Mucosa of descending colon (tissue), 3 donors: Measurements from ENCODE around the gene PRTFDC1. TPM values are rescaled to one million over a fixed set of nuclear protein-coding genes. Genes with fewer than 3 reads are reported as not detected.
A peak's percentile ranks its signal among the peaks of the same experiment; 100 is the strongest.

ENCODE experiments used
- ATAC-seq: fragments of 200-7000 bp; cut with Tn5 transposase; one replicate; pipeline ENCODE4 v1.9.1; 2020; ENCODE audit warnings: mild to moderate bottlenecking, moderate library complexity
- DNase-seq, 3 donors: peaks; one replicate each; pipeline ENCODE4 v3.0.0-alpha.2; 2020
- H3K36me3 ChIP-seq: fragments of 200-600 bp; one replicate; pipeline ENCODE4 v1.8.0; 2021; ENCODE audit warnings: low read depth, mild to moderate bottlenecking
- H3K4me1 ChIP-seq: fragments of 200-600 bp; one replicate; pipeline ENCODE4 v1.8.0; 2021; ENCODE audit warnings: low read depth, mild to moderate bottlenecking
- H3K4me3 ChIP-seq: fragments of 200-600 bp; one replicate; pipeline ENCODE4 v1.8.0; 2021; ENCODE audit warnings: mild to moderate bottlenecking
- H3K9me3 ChIP-seq: fragments of 200-600 bp; one replicate; pipeline ENCODE4 v1.8.0; 2021; ENCODE audit warnings: mild to moderate bottlenecking
- intact Hi-C, 2 donors: fragments of 100-400 bp; cut with DNase I in 1 of 2; cut with micrococcal nuclease in 1 of 2; formaldehyde crosslinking; loops; one replicate each; pipeline versions ENCODE4 v1.11.0 to v1.11.1; 2022; cut with DNase I, micrococcal nuclease
- total RNA-seq, 3 donors: library from RNA; stranded (reverse); fragmentation: NEBNext Ultra II Directional in 2 of 3; extraction: Animal tissue kit (Norgen Biotek cat#: 25700) in 2 of 3; gene quantifications; one replicate each; pipeline versions ENCODE4 v1.2.1 to v1.2.4, GENCODE V29; 2021 to 2023
- TF ChIP-seq, protein P1 (sequence below): fragments of 200-600 bp; IDR thresholded peaks from one replicate; pipeline ENCODE4 v1.8.0; 2022; ENCODE audit warnings: antibody characterized with exemption, mild to moderate bottlenecking
- donor health status: DM: no; HTN: no; CAD: no; lungs with moderate emphysema.
- donor health status: DM: no; HTN: no; CAD: no.
- donor health status: DM: no; HTN: yes; CAD: no.

The PRTFDC1 gene
- total RNA-seq, 3 donors from 2014 or later = 6.1 to 11.9 (median 6.9) TPM

DNA sequence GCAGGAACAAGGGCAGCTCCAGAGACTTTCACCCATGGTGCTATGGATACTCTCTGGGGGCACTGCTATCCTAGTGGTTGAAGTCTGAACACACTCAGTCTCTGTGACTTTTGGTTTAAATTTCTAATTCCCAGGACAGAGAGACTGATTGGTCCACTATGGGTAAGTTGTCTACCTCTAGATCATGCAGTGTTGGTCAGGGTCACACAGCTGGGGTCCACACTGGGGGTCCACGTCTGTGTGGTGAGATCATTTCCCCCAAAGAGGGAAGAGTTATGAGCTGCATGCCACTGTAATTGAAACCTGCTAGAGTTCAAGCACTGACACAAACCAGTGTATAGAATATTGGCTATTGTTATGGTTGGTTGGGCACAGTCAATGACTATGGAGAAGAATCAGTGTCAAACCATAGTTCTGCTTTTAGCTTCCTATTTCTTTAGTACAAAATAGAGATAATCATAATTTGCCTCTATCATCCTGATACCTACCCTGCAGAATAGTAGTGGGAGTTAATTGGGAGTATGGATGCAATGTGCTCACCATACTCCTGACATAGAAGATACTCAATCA is 101.6 kb downstream of the PRTFDC1 start:
- Histone ChIP-seq H3K36me3 (no peaks in the 10 kb centered on the region), H3K9me3 (no peaks in the 10 kb centered on the region), H3K4me3 (no peak overlapping the region), H3K4me1 (peaks cover 17% of the 10 kb centered on the region)
- TF ChIP-seq, protein P1, sequence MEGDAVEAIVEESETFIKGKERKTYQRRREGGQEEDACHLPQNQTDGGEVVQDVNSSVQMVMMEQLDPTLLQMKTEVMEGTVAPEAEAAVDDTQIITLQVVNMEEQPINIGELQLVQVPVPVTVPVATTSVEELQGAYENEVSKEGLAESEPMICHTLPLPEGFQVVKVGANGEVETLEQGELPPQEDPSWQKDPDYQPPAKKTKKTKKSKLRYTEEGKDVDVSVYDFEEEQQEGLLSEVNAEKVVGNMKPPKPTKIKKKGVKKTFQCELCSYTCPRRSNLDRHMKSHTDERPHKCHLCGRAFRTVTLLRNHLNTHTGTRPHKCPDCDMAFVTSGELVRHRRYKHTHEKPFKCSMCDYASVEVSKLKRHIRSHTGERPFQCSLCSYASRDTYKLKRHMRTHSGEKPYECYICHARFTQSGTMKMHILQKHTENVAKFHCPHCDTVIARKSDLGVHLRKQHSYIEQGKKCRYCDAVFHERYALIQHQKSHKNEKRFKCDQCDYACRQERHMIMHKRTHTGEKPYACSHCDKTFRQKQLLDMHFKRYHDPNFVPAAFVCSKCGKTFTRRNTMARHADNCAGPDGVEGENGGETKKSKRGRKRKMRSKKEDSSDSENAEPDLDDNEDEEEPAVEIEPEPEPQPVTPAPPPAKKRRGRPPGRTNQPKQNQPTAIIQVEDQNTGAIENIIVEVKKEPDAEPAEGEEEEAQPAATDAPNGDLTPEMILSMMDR = no peak
- DNase-seq (no peak), ATAC-seq (no peak)
- intact Hi-C loops = no loop called here

DNA sequence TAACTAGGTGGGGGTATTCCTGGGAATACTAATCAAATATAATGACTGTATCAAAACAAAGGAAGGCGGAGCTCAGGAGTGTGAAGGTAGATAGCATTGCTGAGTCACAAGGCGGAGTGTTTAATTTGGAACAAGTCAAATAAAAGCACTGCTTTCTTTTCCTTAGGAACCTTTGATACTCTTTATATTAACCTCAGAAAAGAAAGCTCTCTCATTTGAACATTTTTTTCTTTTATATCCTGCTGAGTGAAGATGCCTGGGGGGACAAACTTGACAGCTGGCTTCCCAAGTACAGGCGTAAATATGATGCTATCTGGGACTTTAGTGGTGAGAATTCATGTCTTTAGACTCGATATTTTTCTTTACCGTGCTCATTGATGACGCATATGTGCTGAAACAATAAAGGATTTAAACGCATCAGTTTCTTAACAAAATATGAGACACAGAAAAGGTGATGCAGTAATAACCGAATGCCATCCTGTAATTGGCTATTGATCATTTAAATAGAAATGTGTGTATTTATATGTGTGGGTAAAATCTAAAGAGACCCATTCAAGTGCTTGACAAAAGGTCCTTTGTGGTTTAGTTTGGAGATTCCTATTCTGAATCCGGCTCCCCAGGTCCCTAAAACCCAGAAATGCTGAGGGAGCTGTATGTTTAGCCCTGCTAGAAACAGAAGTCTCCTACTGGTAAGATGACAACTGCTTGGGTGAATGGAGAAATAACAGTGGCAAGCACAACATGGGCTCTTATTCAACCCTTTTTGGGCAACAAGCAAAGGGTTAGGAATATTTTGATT is 102.7 kb downstream of the PRTFDC1 start:
- intact Hi-C loops = no loop called here

DNA sequence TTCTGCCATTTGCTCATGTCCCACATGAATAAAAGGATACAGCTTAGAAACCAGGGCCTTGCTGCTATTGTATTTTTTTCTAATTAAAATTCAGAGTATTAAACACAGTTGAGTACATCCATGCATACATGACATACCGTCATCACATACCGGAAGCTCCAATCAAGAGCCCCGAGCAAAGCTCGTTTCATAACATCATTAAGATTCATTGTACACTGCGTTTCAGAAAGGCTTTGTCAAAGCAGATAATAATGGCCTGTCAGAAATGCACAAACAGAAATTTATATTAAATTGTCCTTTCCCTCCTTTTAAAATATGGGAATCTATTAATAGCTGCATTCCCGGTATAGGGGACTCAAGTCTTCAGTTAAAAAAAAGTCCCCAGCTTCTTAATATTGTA is 103.4 kb downstream of the PRTFDC1 start:
- Histone ChIP-seq H3K36me3 (no peaks in the 10 kb centered on the region), H3K4me1 (peaks cover 17% of the 10 kb centered on the region), H3K4me3 (no peak overlapping the region), H3K9me3 (no peaks in the 10 kb centered on the region)
- DNase-seq = peak in 1 of 3 donors; percentile 25
- peak; percentile 42 for ATAC-seq
- intact Hi-C loops = no loop called here
- TF ChIP-seq, protein P1 = no peak

More for the DNA sequence above, 102.7 kb downstream of the PRTFDC1 start:
- Histone ChIP-seq H3K4me3 (no peak overlapping the region), H3K36me3 (no peaks in the 10 kb centered on the region), H3K9me3 (no peaks in the 10 kb centered on the region), H3K4me1 (peaks cover 17% of the 10 kb centered on the region)
- ATAC-seq (peak; percentile 87), DNase-seq (peak in 1 of 3 donors; percentile 57)
- TF ChIP-seq, protein P1 = no peak

DNA sequence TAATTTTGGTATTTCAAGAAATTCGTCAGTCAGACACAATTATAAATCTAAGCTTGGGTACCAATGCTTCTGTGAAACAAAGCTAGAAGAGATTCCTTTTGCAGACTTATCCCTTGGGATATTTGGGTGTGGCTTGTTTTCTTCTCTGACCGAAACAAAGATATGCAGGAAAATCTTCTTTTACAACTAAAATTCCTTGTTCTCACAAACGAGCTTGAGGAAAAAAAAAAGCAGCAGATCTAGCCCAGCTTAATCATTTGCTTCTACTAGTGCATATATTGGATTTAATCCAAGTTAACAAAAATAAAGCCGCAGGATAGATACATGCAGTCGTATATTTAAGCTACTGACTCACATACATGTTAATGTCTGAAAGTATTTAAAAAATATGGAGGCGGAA is 104.2 kb downstream of the PRTFDC1 start:
- ATAC-seq = no peak
- H3K9me3 ChIP-seq = no peaks in the 10 kb centered on the region
- intact Hi-C loops = no loop called here
- TF ChIP-seq, protein P1 = no peak
- H3K4me3 ChIP-seq = no peak overlapping the region
- H3K4me1 ChIP-seq = peaks cover 17% of the 10 kb centered on the region
- no peak for DNase-seq
- no peaks in the 10 kb centered on the region for H3K36me3 ChIP-seq

DNA sequence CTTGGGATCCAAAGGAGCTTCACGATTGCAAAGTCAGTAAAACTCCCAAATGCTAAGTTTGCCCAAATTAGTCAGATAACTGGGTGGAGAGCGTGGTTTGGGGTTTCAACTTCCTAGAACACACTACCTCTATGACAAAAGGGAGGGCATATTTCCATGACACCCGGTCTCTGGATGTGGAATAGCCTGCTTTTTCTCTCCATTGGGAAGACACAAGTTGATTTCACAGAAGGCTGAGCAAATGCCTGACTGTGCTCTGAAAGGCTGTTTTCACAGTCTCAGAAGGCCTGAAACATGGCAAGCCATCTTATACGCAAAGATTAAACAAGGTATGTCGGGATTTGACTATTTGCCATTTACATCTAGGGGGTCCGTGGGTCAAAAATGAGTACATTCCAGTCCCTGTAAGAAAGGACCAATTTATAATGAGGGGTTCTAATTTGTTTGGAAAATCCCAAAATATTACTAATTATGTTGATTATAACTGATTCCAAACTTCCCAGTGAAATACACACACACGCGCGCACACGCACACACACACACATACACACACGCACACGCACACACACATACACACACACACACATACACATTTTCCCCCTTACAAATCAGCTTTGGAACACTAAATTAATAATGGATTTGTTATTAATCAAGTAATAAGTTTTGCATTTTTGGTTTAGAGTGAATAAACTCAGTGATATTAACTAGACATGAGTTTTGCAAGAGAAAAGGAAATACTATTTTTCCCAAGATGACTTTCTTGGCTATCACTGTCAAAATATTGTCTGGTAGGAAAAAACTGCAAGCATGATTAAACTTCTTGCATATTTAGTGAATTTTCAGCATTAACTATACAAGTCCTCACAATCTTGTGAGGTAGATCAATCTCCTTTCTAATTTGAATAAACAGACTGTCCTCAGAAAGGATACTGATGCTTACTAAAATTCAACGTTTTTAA is 105.0 kb downstream of the PRTFDC1 start:
- Histone ChIP-seq H3K36me3 (no peaks in the 10 kb centered on the region), H3K9me3 (no peaks in the 10 kb centered on the region), H3K4me3 (no peak overlapping the region), H3K4me1 (peaks cover 17% of the 10 kb centered on the region)
- DNase-seq (no peak), ATAC-seq (no peak)
- intact Hi-C loops = no loop called here
- TF ChIP-seq, protein P1 = no peak
